ENCODE data around the gene NKAIN2.

Gene NKAIN2

DNA sequence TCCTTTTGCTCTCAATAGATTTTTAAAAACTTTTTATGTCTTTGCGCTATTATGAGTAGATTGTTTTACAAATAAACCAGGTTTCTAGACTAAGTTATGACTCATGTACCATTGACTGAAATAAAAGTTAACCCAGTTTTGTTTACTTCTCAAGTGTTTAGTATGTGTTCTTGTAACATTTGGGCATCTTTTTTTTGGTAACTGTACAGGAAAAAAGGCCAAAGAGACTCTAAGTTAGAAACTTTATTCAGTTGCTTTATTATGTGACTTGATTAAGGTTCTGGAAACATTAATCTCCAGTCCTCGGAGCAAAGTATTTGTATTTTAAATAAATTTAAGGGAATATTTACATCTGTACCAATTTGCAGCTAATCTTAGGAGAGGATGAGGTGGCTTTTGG is 2.9 kb downstream of the NKAIN2 start:
- no peak for DNase-seq (ENCODE audit: low read depth in 1 of 2, low spot score in 1 of 2)

DNA sequence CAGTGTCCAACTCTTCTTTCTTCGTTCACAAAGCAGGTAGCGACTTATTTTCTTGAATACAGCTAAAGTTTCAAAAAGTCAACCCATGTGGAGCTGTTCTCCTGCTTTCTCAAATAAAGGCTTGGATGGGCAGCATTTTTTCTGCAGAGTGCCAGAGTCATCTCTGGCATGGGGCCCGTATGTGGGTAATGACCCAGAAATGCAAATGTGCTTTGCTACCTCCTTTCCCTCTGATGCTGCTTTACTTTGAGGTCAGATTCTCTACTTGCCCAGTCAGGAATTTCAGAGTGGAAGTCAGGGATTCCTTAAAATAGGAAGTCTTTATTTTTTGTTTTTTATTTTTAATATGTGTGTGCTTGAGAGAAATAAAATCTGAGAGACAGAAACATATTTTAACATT is 4.9 kb downstream of the NKAIN2 start:
- no peak for DNase-seq (ENCODE audit: low read depth in 1 of 2, low spot score in 1 of 2)

DNA sequence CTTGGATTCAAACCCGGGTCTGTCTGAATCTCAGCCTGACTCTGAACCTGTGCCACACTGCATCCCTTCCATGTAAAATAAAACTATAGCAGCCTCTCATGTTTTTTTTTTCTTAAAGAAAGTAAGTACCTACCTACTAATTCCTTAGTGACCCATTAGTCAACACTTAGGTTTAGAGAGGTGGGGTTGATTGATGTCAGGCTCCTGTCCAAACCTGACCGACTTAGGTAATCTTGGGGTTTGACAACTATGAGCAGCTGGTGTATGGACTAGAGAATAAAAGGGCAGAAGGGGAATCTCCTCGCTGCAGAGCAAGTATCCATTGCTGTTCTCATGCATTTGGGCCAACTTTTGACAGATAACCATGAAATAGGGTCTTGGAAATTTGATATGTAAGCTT is 6.5 kb downstream of the NKAIN2 start:
- no peak for DNase-seq (ENCODE audit: low read depth in 1 of 2, low spot score in 1 of 2)

DNA sequence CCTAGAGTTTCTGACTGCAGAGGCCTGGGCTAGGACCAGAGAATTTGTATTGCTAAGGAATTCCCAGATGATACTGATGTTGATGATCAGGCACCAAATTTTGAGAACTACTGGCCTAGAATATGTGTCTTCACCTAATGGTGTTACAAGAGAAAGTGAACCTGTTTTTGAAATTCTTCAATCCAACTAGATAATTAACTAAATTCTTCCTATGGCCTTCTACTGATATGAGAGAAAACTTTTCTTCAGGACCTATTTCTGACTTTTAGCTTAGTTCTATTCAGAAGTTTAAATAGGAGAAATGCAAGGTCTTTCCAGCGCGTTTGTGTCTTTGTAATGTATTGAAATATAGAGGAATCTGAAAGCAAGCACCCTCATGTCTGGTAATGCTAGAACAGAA is 7.3 kb downstream of the NKAIN2 start:
- DNase-seq (ENCODE audit: low read depth in 1 of 2, low spot score in 1 of 2), result no peak

DNA sequence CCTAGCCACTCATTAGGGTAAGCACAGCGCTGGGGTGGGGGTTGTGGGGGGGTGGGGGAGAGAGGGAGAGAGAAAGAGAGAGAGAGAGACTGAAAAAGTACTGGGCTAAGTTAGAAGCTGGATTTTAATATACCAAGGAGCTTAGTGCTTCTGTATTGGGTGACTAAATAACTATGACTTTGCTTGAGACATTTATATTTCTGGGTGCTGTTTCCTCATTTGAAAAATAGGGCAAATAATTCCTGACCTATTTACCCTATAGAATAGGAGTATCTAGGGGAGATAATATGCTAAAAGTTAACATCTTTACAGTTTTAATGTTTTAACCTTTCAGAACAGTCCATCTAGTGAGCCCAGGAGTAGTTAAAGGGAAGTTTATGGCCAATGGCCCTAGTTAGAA is 7.7 kb downstream of the NKAIN2 start:
- no peak for DNase-seq (ENCODE audit: low read depth in 1 of 2, low spot score in 1 of 2)

DNA sequence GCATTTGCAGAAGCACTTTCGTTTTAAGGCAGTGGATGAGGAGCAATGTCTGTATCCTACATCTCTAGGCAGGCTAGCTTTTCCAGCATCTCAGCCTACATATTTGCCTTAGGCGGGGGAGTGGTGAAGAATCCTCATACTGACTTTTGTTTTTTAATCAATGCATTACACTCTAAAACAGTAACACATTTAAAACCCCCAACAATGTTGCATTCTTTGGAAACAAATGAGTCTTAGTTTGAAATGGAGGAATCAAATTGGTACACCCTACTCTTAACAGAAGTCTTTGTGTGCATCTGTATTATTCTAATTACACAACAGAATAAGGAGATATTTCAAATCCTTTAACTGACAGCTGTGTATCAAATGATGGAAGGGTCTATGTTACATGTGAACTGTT is 9.0 kb downstream of the NKAIN2 start:
- no peak for DNase-seq (ENCODE audit: low read depth in 1 of 2, low spot score in 1 of 2)

DNA sequence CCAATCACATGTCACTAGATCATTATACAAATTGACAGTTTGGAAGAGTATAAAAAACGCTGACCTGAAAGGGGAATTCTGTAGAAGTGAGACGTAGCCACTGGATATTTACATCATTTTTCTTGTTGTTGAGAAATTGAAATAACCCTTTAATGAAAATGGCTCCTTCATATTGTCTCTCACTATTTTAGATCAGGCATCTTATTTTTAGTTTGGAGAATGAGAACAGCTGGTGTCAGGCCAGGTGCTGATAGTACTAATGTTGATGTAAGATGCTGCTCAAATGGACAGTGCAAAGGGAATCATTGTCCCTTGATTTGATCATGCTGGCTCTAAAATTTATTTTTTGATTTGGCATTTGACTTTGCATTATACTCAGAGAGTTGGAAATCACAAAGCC is 17.4 kb downstream of the NKAIN2 start:
- no peak for DNase-seq (ENCODE audit: low read depth in 1 of 2, low spot score in 1 of 2)

DNA sequence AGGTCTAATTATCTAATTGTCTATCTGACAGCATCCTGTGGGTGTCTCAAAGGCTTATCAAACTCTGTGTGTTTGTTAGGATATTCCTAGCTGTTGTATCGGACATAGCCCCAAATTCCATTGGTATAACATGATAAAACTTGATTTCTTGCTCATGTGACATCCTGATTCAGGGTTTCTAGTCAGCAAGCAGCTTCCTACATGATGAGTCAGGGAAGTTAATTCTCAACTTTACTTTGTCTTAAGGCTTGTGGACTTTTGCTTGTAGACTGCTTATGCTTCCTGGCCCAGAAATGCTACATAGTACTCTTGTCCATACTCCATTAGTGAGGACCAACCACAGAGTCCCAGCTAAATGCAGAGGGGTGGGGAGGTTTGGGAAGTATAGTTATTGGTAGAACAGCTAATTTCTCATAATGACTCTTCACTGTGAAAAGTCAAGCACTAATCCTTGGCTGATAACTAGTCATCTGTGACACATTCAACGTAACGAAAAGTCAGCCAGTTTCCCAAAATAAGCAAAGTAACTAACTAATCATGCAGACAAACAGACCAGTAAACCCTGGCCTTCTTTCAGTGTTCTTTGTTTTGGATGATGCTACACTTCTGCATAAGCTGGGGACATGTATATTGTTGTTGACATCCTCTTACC is 25.8 kb downstream of the NKAIN2 start:
- DNase-seq (ENCODE audit: low read depth in 1 of 2, low spot score in 1 of 2), result no peak

DNA sequence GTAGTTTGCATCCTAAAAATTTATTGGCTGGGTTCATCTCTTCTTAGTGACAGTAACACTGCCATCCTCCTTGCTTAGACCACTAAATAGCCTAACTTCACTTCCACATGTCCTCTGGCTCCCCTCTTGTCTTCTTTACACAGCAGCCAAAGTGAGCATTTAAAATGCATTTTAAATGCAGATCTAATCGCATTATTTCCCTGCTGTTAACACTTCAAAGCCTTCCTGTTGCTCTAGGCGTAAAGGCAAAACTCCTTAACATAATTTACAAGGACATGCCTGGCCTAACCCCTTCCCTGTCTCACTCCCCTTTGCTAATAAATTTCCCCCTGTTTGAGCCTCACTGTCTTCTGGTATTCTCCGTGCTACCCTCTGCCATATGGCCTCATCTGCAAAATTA is 26.5 kb downstream of the NKAIN2 start:
- no peak for DNase-seq (ENCODE audit: low read depth in 1 of 2, low spot score in 1 of 2)

DNA sequence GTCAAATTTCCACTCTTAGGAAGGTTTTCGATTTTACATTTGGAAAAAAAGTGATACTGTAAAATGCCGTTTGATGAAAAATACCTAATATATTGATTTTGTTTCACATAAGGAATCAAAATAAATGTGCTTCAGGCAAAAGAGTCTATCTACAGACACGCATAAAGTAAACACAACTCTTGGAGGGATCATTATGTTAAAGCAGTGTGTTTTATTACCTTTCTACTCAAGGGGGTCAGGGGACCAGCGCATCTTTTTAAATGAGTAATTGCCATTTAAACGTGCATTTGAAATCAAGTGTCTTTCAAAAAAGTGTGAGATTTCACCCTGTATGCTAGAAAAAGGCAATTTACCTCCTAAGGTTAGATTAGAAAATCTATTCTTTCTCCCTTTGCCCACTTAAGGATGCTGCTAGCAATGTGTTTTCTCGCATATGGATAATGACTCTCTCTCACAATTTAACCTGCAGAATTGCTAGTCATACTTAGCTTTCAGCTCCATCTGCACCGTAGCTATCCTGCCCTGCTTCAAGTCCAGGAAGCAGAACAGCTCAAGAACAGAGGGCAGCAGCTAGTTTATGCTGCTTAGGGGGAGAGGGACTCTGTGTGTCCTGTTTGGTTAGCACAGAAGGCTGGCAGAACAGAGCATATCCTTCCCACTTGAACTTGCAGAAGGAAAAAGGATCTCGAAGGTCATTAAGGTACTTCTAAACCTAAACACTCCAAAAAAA is 35.0 kb downstream of the NKAIN2 start:
- DNase-seq (ENCODE audit: low read depth in 1 of 2, low spot score in 1 of 2), result no peak

DNA sequence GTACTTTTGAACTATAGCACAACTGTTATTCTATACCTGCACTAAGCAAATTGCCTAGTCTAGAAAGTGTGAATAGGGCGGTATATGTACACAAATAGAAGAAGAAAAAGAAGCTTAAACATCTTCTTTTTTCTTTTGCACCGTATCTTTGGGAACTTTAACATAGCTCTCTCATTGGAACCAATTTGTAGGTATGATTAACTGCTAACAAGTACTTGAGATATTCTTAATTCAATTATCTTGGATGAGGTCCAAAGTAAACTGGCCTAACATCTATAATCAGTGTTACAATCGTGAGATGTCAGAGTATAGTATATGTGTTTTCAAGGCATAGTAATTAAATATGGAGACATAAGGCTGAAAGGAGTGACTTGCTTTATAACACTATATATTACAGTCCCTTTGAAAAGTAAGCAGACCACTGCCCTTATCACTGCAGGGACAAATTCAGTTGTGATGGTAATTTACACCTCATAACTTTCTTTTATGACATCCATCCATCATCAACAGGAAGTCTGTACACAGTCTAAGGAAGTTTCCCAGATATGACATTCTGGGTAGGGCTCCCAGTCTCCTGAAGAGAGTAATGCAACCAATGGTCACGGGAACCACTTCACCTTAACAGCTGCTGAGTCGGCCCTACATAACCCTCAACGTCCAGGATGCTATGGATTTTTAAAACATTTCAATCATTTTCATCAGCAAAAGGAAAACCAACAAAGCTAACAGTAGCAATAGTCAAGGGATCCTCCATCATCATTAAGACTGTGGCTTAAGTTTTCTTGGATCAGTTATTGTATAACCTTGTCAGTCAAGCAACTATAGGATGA is 37.6 kb downstream of the NKAIN2 start:
- no peak for DNase-seq (ENCODE audit: low read depth in 1 of 2, low spot score in 1 of 2)

DNA sequence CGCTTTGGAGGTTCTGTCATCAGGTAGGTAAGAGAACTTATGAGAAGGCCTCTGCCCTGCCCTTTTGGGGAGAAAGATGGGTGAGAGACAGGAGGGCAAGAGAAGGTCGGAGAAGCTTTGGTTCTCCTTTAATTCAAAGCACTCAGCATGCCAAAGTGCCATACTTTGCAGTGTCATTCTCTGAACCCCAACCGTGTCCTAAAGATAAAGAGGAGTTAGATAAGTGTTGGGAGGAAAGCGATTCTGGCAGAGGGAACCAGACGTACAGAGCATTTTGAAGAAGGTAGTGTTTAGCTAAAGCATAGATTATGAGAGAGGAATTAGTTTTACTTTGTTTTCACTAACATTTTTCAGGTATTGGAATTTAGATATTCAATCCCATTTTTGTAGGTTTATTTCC is 40.3 kb downstream of the NKAIN2 start:
- DNase-seq (ENCODE audit: low read depth in 1 of 2, low spot score in 1 of 2), result no peak

DNA sequence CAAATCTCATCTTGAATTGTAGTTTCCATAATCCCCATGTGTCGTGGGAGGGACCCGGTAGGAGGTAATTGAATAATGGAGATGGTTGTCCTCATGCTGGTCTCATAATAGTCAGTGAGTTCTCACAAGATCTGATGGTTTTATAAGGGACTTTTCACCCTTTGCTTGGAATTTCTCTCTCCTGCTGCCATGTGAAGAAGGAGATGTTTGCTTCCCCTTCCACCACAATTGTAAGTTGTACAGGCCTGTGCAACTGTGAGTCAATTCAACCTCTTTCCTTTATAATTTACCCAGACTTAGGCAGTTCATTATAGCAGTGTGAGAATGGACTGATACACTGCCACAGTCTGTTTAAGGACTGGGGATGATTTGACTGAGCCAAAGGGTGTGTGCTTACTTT is 44.7 kb downstream of the NKAIN2 start:
- DNase-seq (ENCODE audit: low read depth in 1 of 2, low spot score in 1 of 2), result no peak

DNA sequence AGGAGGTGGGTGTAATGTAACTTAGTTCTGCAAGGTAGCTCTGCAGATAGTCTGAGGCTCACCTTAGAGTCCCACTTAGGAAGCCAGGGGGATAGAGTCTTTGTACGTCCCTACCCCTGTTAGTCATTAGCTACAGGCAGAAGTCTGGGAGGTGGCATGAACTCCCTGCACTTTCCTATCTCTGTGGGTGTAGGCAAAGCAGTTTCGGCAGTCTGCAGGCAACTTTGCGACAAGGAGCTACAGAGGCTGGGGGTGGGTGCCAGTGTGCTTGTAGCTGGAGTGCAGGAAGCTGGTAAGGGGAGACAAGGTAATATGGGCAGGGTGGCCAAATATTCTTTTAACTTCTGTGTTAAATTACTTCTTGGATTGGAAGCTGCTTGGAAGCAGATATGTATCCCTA is 45.7 kb downstream of the NKAIN2 start:
- DNase-seq (ENCODE audit: low read depth in 1 of 2, low spot score in 1 of 2), result no peak

DNA sequence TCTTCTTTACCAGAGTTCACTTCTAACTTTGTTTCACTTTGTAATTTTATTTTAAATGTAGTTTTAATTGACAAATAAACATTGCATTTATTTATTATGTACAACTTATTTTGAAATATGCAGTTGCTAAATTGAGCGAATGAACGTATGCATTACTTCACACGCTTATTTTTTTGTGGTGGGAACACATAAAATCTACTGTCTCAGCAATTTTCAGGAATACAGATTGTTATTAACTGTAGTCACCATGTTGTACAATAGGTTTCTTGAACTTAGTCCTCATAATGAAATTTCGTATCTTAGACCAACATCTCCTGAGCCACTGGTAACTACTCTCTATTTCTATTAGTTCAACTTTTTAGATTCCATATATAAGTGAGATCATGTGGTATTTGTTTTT is 46.9 kb downstream of the NKAIN2 start:
- DNase-seq (ENCODE audit: low read depth in 1 of 2, low spot score in 1 of 2), result no peak

DNA sequence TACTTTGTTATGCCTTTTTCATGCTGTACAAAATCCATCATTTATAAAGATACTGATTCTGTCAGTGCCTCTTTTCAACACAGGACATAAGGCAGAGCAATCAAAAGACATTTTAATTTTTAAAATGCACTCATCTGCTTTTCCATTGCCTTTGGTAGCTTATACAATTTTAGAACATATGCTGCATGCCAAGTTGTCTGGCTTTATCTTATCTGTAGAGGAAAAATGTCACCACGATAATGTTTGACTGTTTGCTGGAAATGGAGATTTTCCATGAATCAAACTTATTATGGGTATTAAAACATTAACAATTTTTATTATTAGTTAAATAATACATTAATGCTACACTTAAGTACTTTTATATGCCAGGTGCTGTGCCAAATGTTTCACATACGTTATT is 50.5 kb downstream of the NKAIN2 start:
- DNase-seq (ENCODE audit: low read depth in 1 of 2, low spot score in 1 of 2), result no peak

DNA sequence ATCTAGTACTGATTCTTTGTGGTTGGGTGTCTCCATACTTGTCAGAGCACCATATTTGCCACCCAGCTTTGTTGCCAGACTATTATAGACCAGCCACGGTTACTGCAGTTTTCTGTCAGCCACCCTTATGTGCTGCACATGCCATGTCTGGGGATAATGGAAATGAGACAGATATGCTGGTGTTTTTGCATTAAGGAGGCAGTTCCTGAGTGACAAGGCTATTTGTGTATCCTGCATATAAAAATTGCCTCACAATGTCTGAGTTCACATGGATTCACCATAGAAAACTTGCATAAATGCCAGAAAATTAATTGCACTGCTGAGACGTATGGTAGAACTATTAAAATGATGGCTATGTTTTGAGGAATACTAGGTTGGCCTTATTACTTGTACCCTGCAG is 51.8 kb downstream of the NKAIN2 start:
- DNase-seq (ENCODE audit: low read depth in 1 of 2, low spot score in 1 of 2), result no peak

DNA sequence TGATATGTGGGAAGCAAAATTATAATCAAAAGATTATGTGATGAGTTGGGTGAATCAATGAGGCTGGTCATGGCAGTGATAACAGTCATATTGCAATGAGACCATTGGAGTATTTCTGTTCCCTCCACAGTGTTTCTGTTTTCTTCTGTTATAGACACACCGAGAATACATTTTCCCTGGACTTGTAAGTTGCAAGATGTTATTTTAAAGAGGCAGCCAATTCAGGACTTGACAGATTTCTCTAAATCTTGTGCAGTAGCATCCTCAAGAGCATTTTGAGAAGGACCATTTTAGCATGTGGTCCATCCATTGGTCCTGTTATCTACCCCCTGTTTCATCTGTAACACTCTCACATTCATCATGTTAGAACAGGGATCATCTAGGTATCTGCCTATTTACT is 55.6 kb downstream of the NKAIN2 start:
- no peak for DNase-seq (ENCODE audit: low read depth in 1 of 2, low spot score in 1 of 2)

DNA sequence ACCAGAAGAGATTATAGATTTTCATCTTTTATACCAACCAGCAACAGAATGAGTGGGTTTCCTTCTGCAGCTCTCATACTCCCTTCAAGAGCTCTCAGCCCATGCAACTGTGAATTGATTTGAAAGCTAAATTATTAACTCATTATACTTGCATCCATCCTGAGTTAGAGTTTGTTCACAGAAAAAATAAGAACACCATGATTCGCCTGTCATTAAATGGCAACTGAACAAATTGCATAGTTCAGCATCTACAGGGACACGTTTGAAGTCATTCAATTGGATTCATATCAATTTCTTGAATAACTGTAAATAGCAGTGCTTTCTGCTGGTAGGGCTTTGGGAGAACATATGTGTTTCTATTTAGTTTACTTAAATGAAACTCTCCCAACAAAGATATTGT is 65.7 kb downstream of the NKAIN2 start:
- no peak for DNase-seq (ENCODE audit: low read depth in 1 of 2, low spot score in 1 of 2)

DNA sequence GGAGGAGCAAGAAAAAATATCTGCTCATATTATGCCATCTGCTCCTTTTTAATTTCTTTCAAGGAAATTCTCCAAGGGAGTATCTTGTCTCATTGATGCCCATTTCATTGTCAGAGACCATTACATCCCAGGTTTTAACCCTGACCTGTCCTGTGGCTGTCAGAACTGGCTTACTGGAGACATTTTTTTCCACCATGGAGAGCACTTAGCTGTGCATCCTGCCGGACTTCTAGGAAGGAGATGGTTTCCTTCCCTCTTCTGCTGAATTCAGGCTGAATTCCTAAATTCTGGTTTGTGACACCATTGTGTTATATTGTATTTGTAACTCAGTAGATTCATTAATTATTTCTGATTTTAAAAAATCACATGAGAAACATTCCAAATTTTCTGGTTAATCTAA is 70.3 kb downstream of the NKAIN2 start:
- no peak for DNase-seq (ENCODE audit: low read depth in 1 of 2, low spot score in 1 of 2)

DNA sequence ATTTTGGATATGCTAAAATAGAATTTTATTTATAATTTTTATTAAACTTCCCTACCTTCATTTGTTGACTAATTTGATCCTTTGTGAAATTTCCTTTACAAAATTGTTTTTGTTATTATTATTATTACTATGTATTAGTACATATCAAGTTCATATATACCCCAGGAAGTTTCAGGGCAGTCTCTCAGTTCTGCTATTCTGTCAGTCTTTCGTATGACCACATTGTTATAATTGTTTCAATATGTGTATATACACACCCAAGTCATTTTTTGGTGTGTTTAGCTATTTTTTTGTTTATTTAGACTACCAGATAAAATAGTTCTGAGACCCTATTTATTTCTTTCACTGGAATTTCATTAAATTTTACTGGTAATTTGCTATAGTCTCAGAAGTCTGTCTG is 72.1 kb downstream of the NKAIN2 start:
- DNase-seq (ENCODE audit: low read depth in 1 of 2, low spot score in 1 of 2), result no peak

DNA sequence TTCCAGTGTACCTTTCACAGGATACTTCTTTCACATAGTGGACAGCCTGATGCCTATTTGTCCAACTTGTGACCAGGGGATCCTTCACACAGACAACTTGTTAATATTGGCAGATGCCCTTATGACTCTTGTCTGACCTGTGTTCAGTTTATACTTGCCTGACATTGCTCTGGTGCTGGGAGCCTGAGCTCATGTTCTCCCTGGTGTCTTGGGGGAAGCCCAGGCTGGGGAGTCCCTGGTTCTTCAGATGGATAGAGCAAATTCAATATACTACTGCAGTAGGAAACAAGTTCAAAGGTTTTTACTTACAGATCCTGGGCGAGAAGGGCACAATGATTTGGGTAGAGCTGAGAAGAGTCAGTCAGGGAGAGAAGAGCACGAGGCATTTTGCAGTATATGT is 76.1 kb downstream of the NKAIN2 start:
- no peak for DNase-seq (ENCODE audit: low read depth in 1 of 2, low spot score in 1 of 2)

All from activated CD4-positive, alpha-beta T cell treated with anti-CD3 and anti-CD28 coated beads, Interleukin-2, amount 50 U/mL, for 24 hours (primary cell).